Measurements from ENCODE around the gene TRPM2. TPM values are rescaled to one million over a fixed set of nuclear protein-coding genes. Genes with fewer than 3 reads are reported as not detected.
A peak's percentile ranks its signal among the peaks of the same experiment; 100 is the strongest.
"Not testable (repeated sequence)": the region's sequence is repeated elsewhere in the genome, so short reads cannot be mapped to it uniquely, and the experiment has no call there.

TRPM2 gene
- total RNA-seq, 4 donors from 2014 or later: 1.1 to 27.2 (median 3.3) TPM

DNA sequence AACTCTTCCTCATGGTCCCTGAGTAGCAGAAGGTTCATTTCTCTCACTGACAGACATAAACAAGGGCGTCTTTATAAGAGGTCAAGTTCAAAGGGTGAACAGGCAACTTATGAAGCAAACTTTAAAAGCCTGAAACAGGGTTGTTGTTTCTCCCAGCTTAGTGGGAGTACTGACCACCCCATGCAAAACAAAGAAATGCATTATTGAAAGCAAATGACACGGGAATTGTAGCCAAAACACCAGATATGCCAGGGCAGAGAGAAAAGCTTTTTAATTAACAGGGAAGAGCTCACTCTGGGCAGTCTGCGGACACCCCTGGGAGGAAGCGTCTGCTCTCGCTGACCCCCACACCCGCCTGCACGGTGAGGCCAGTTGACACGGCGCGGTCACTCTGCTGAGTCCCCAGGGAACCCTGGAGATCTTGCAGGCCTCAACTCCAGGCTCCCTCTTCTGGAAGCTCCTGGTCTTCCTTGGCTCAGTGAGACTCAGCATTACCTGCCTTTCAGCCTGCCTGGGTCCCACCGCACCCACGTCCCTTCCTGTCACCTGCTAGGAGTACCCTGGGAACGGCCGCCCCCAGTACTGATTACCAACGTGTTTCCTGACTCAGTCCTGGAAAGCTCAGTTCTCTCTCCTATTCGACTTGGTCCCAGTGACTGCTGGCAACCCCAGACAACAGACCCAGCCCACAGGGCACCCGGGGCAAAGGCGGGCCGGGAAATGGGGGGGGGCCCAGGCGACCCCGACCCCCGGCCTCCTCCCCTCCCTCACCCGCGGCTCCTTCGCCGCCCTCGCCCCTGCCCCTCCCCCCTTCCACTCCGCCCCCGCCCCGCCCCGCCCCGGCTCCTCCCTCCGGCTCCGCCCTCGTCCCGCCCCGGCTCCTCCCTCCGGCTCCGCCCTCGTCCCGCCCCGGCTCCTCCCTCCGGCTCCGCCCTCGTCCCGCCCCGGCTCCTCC, 15.2 kb upstream of the TRPM2 start:
- TF ChIP-seq, protein P1, sequence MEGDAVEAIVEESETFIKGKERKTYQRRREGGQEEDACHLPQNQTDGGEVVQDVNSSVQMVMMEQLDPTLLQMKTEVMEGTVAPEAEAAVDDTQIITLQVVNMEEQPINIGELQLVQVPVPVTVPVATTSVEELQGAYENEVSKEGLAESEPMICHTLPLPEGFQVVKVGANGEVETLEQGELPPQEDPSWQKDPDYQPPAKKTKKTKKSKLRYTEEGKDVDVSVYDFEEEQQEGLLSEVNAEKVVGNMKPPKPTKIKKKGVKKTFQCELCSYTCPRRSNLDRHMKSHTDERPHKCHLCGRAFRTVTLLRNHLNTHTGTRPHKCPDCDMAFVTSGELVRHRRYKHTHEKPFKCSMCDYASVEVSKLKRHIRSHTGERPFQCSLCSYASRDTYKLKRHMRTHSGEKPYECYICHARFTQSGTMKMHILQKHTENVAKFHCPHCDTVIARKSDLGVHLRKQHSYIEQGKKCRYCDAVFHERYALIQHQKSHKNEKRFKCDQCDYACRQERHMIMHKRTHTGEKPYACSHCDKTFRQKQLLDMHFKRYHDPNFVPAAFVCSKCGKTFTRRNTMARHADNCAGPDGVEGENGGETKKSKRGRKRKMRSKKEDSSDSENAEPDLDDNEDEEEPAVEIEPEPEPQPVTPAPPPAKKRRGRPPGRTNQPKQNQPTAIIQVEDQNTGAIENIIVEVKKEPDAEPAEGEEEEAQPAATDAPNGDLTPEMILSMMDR (IDR thresholded peaks at IDR 0.05): peak in 4 of 6 experiments; percentile 10 to 56 (median 54)
- TF ChIP-seq POLR2A (IDR thresholded peaks at IDR 0.05): no peak
- peaks cover 0 to 16% (median 0%) of the 10 kb centered on the region in 3 donors for H3K36me3 ChIP-seq
- H3K27ac ChIP-seq: peak overlapping the region; percentile 85 to 99 (median 97)
- H3K9me3 ChIP-seq: no peaks in the 10 kb centered on the region
- peaks cover 0 to 14% (median 2%) of the 10 kb centered on the region in 4 donors for H3K4me1 ChIP-seq
- peak overlapping the region; percentile 37 to 86 (median 63) for H3K4me3 ChIP-seq
- peak; percentile 33 to 80 (median 80) for DNase-seq
- no peaks in the 10 kb centered on the region for H3K27me3 ChIP-seq

DNA sequence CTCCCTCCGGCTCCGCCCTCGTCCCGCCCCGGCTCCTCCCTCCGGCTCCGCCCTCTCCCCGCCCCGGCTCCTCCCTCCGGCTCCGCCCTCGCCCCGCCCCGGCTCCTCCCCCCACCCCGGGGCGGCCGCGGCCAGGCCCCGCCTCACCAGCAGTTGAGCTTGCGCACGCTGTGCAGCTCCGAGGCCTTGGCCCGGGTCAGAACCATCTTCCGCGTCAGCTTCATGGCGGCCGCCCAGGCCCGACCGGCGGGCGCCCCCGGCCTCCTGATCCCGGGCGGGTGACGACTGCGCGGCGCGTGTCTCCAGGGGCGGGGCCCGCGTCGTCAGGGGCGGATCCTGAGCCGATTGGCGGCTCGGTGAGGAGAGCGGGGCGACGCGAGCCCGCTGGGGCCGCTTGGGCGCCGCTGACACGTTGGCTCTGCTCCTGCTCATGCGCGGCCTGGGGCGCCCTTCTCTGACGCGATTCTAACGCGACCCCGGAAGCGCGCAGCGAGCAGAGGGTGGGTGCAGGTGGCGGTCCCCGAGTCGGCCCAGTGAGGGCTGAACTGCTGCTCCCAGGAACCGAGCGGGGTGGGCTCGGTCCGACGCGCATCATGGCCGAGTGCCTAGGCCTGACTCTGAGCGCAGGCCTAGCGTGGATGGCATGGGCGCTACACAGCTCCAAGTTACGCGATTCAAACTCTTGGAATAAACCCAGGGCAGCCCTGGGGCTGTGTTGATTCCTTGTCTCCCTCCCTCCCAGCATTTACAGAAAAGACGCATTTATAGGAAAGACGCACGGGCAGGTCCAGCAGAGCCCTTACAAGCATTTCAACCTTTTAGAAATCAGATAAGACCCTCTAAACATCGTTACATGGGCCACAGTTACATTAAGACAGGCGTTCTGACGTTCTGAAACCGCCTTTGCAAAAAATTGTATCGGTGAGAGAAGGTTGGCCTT, 14.2 kb upstream of the TRPM2 start, which contains the start of gene CFAP410:
Gene CFAP410, minus strand, starts transcription at position 420 of the 940 bp plus-strand sequence. Its CDS starts 196 bp downstream, at position 224.
- H3K36me3 ChIP-seq: peaks cover 0 to 16% (median 0%) of the 10 kb centered on the region in 3 donors
- peak within 1 kb of the TSS; percentile 96 to 99 (median 98) for H3K27ac ChIP-seq
- peaks cover 0 to 14% (median 2%) of the 10 kb centered on the region in 4 donors for H3K4me1 ChIP-seq
- peak within 1 kb of the TSS; percentile 72 to 86 (median 80) for H3K4me3 ChIP-seq
- H3K9me3 ChIP-seq: no peaks in the 10 kb centered on the region
- peak; percentile 88 to 97 (median 96) for DNase-seq
- TF ChIP-seq, protein P1 (IDR thresholded peaks at IDR 0.05): peak in 2 of 6 experiments; percentile 9 to 22
- peak; percentile 93 to 94 for TF ChIP-seq POLR2A (IDR thresholded peaks at IDR 0.05)
- H3K27me3 ChIP-seq: no peaks in the 10 kb centered on the region

DNA sequence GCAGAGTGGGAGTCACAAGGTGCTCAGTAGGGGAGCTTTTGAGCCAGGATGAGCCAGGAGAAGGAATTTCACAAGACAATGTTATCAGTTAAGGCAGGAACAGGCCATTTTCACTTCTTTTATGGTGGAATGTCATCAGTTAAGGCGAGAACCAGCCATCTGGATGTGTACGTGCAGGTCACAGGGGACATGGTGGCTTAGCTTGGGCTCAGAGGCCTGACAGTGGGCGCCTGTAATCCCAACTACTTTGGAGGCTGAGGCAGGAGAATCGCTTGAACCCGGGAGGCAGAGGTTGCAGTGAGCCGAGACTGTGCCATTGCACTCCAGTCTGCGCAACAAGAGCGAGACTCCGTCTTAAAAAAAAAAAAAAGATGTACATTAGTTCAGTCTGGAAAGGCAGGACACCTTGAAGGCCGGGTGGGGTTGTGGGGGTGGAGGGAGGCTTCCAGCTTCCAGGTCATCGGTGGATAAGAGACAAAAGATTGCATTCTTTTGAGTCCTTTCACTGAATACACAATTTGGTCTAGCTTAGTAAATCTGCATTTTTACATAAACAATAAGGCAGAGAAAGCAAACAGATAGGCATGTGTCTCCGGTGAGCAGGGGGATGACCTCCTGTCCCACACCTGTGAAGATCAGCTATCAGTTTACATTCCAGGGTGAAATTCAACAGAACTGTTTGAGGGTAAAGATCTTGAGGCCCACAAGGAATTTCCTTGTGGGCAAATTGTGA, 11.5 kb upstream of the TRPM2 start:
- H3K4me1 ChIP-seq: peaks cover 0 to 14% (median 2%) of the 10 kb centered on the region in 4 donors
- not testable (repeated sequence) for H3K4me3 ChIP-seq, H3K27me3 ChIP-seq, H3K27ac ChIP-seq, H3K9me3 ChIP-seq, DNase-seq, H3K36me3 ChIP-seq

DNA sequence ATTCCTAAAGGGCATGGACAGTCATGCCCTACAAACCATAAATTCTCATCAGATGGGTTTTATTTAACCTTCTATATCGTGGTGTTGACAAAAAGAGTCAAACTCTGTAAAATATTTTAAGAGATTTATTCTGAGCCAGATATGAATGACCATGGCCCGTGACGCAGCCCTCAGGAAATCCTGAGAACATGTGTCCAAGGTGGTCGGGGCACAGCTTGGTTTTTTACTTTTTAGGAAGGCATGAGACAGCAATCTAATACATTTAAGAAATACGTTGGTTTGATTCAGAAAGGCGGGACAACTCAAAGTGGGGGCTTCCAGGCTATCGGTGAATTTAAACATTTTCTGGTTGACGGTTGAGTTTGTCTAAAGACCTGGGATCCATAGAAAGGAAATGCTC, 10.4 kb upstream of the TRPM2 start:
- H3K9me3 ChIP-seq, DNase-seq, H3K36me3 ChIP-seq, H3K27me3 ChIP-seq, H3K4me3 ChIP-seq, H3K27ac ChIP-seq, H3K4me1 ChIP-seq: not testable (repeated sequence)

DNA sequence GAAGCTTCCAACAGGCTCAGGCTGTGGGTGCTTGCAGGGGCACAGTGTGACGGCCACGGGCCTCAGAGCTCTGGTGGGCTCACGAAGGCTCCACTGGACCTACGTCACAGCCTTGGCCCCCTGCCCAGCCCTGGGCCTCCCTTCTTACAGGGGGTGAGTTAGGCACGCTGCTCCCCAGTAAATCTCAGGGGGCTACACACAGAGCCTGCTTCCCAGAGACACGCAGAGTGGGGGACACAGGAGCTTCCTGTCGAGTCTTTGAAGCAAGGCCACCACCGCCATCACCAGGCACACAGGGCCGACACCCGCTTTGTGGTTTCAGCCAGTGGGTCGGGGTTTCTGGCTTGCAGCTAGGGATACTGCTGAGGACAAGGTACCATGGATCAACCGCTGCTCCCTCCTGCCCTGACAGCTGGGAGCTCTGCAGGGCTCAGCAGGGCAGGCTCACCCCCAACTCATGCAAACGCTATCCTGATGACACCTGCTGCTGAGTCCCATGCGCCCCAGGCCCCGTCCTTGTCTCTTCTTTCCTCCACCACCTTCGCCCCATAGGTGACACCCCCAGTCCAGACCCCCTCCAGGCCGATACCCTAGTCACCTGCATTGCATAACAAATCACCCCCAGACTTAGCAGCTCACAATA, 8.8 kb upstream of the TRPM2 start:
- peaks cover 0 to 5% (median 2%) of the 10 kb centered on the region in 4 donors for H3K4me1 ChIP-seq
- no peak overlapping the region for H3K27ac ChIP-seq
- TF ChIP-seq, protein P1 (IDR thresholded peaks at IDR 0.05): no peak
- TF ChIP-seq POLR2A (IDR thresholded peaks at IDR 0.05): no peak
- H3K9me3 ChIP-seq: no peaks in the 10 kb centered on the region
- no peak overlapping the region for H3K4me3 ChIP-seq
- H3K27me3 ChIP-seq: peaks cover 0 to 8% of the 10 kb centered on the region in 2 donors
- no peaks in the 10 kb centered on the region for H3K36me3 ChIP-seq
- DNase-seq: no peak

Data from Peyer's patch (tissue), 4 donors.